Germinal center (tissue), 1 donor: Measurements from ENCODE around the gene OR52N1.

Experiments
- DNase-seq: peaks from one replicate; pipeline ENCODE4 v3.0.0; 2012; ENCODE audit warnings: mixed read lengths, low spot score

OR52N1 gene

GRCh38 chr11:5791165-5791564 lies at the start of gene OR52N1:
Gene OR52N1, minus strand, starts transcription at chr11:5791265. Its CDS starts 2,449 bp downstream, at chr11:5788816.
- no peak for DNase-seq

- no peak for DNase-seq
Observed at GRCh38 chr11:5837695-5838094, 46.6 kb upstream of the OR52N1 start.

GRCh38 chr11:5833446-5833845 lies 42.4 kb upstream of the OR52N1 start:
- DNase-seq: no peak

- no peak for DNase-seq
Observed at GRCh38 chr11:5831196-5831829, 40.2 kb upstream of the OR52N1 start.

GRCh38 chr11:5818245-5818886 lies 27.3 kb upstream of the OR52N1 start:
- DNase-seq: no peak

- DNase-seq: no peak
Observed at GRCh38 chr11:5815534-5815933, 24.5 kb upstream of the OR52N1 start.

GRCh38 chr11:5809905-5810795 lies 19.1 kb upstream of the OR52N1 start:
- no peak for DNase-seq

- DNase-seq: no peak
Observed at GRCh38 chr11:5809122-5809519, 18.1 kb upstream of the OR52N1 start.

GRCh38 chr11:5808500-5809121 lies 17.5 kb upstream of the OR52N1 start, which contains the start of gene OR52N2:
Gene OR52N2, plus strand, starts transcription at chr11:5808924. Its CDS starts 11,412 bp downstream, at chr11:5820336.
- peak; percentile 24 for DNase-seq

- no peak for DNase-seq
Observed at GRCh38 chr11:5807580-5807979, 16.5 kb upstream of the OR52N1 start.

GRCh38 chr11:5803982-5804381 lies 12.9 kb upstream of the OR52N1 start:
- no peak for DNase-seq

- DNase-seq: no peak
Observed at GRCh38 chr11:5796541-5796940, 5.5 kb upstream of the OR52N1 start.

GRCh38 chr11:5783255-5783654 lies 7.8 kb downstream of the OR52N1 start, which contains the start of gene OR52N5:
Gene OR52N5, minus strand, starts transcription at chr11:5783355. Its CDS starts 4,721 bp downstream, at chr11:5778634.
- DNase-seq: no peak

GRCh38 chr11:5767056-5767455 lies 24.0 kb downstream of the OR52N1 start:
- DNase-seq: no peak

- DNase-seq: no peak
Observed at GRCh38 chr11:5753943-5754342, 37.1 kb downstream of the OR52N1 start, which contains the start of gene OR52N4. Gene OR52N4, plus strand, starts transcription at chr11:5754243. Its CDS starts 498 bp downstream, at chr11:5754741.

GRCh38 chr11:5749836-5750235 lies 41.2 kb downstream of the OR52N1 start:
- DNase-seq: no peak

- DNase-seq: no peak
Observed at GRCh38 chr11:5746614-5747013, 44.5 kb downstream of the OR52N1 start.

GRCh38 chr11:5738431-5738830 lies 52.6 kb downstream of the OR52N1 start:
- no peak for DNase-seq

- DNase-seq: no peak
Observed at GRCh38 chr11:5737670-5738392, 53.2 kb downstream of the OR52N1 start.

- DNase-seq: no peak
Observed at GRCh38 chr11:5737091-5737490, 54.0 kb downstream of the OR52N1 start.
